ENCODE measurements around the gene ANKRD11. TPM values are rescaled to one million over a fixed set of nuclear protein-coding genes. Genes with fewer than 3 reads are reported as not detected.

The ANKRD11 gene
- total RNA-seq, 1 experiment from 2014 or later, result 99.4 TPM

DNA sequence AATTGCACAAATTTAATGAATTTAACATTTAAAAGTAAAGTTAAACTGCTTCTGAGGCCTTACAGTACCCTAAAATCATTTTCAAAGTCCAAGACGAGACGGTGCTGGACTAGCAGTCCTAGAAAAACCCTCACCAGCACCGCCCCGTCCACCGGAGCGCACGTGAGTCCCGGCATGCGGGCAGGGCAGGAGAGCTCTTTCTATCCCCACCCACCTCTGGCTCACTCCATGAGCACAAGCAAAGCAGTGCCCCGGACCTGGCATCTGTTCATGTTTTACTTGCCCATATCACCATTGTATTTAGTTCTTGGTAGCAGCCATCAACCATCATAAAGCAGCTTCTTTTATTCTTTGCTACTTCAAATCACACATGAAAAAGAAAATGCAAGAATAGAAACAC lies 41.7 kb downstream of the ANKRD11 start:
- Histone ChIP-seq H3K4me1 (ENCODE audit: control insufficient read depth, insufficient read depth, low read length) (peaks cover 53% of the 10 kb centered on the region), H3K27me3 (ENCODE audit: control insufficient read depth, insufficient read depth, low read length) (no peaks in the 10 kb centered on the region), H3K36me3 (ENCODE audit: control insufficient read depth, insufficient read depth, low read length) (no peaks in the 10 kb centered on the region), H3K4me3 (ENCODE audit: low read depth in 2 of 2, low read length in 2 of 2) (no peak overlapping the region), H3K9me3 (ENCODE audit: control insufficient read depth, insufficient read depth, low read depth, low read length) (no peaks in the 10 kb centered on the region), H3K27ac (ENCODE audit: low read length) (no peak overlapping the region)
- intact Hi-C loops (cut with micrococcal nuclease; ENCODE audit: unreplicated experiment), result no loop called here
- ATAC-seq (no peak), DNase-seq (ENCODE audit: low read depth, low spot score) (no peak)
- no peak for TF ChIP-seq TCF7L2 (IDR thresholded peaks at IDR 0.05; ENCODE audit: low read depth, low read length)
- POLR2A ChIA-PET, result no interaction called here
- BruUV-seq (replicated peaks), result no TSS peak
- in situ Hi-C loops (cut with HindIII; ENCODE audit: low pct_unique_long_range_greater_than_20kb, low sequenced_read_pairs), result no loop called here
- CTCF ChIA-PET, result no interaction called here

DNA sequence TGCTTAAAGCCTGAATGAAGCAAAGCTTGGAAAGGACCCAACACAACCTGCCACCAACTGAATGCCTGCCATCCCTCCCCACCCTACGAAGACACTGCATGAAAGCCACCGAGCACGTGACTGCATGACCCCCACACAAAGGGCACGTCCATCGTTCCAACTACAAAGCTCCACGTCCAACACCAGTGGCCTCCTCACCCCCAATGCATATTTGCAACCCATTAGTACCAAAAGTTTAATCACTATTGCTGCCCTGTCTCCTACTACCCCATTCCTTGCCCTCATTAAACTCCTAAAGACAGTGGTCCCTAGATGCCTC lies 43.4 kb downstream of the ANKRD11 start:
- Histone ChIP-seq H3K36me3 (ENCODE audit: control insufficient read depth, insufficient read depth, low read length) (no peaks in the 10 kb centered on the region), H3K4me3 (ENCODE audit: low read depth in 2 of 2, low read length in 2 of 2) (no peak overlapping the region), H3K9me3 (ENCODE audit: control insufficient read depth, insufficient read depth, low read depth, low read length) (no peaks in the 10 kb centered on the region), H3K27ac (ENCODE audit: low read length) (no peak overlapping the region), H3K4me1 (ENCODE audit: control insufficient read depth, insufficient read depth, low read length) (peaks cover 65% of the 10 kb centered on the region), H3K27me3 (ENCODE audit: control insufficient read depth, insufficient read depth, low read length) (no peaks in the 10 kb centered on the region)
- in situ Hi-C loops (cut with HindIII; ENCODE audit: low pct_unique_long_range_greater_than_20kb, low sequenced_read_pairs), result no loop called here
- no TSS peak for BruUV-seq (replicated peaks)
- CTCF ChIA-PET, result no interaction called here
- DNase-seq (ENCODE audit: low read depth, low spot score), result no peak
- POLR2A ChIA-PET, result no interaction called here
- ATAC-seq, result no peak
- TF ChIP-seq, protein P1, sequence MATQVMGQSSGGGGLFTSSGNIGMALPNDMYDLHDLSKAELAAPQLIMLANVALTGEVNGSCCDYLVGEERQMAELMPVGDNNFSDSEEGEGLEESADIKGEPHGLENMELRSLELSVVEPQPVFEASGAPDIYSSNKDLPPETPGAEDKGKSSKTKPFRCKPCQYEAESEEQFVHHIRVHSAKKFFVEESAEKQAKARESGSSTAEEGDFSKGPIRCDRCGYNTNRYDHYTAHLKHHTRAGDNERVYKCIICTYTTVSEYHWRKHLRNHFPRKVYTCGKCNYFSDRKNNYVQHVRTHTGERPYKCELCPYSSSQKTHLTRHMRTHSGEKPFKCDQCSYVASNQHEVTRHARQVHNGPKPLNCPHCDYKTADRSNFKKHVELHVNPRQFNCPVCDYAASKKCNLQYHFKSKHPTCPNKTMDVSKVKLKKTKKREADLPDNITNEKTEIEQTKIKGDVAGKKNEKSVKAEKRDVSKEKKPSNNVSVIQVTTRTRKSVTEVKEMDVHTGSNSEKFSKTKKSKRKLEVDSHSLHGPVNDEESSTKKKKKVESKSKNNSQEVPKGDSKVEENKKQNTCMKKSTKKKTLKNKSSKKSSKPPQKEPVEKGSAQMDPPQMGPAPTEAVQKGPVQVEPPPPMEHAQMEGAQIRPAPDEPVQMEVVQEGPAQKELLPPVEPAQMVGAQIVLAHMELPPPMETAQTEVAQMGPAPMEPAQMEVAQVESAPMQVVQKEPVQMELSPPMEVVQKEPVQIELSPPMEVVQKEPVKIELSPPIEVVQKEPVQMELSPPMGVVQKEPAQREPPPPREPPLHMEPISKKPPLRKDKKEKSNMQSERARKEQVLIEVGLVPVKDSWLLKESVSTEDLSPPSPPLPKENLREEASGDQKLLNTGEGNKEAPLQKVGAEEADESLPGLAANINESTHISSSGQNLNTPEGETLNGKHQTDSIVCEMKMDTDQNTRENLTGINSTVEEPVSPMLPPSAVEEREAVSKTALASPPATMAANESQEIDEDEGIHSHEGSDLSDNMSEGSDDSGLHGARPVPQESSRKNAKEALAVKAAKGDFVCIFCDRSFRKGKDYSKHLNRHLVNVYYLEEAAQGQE (IDR thresholded peaks at IDR 0.05; ENCODE audit: insufficient read depth in 1 of 2, low read depth in 2 of 2, low read length in 1 of 2), result no peak
- TF ChIP-seq SIN3A (IDR thresholded peaks at IDR 0.05; ENCODE audit: borderline replicate concordance, insufficient read depth, low read depth, low read length) (no peak), TCF7L2 (IDR thresholded peaks at IDR 0.05; ENCODE audit: low read depth, low read length) (no peak), POLR2AphosphoS5 (IDR thresholded peaks at IDR 0.05; ENCODE audit: low read depth, low read length) (no peak)
- TF ChIP-seq, protein P2, sequence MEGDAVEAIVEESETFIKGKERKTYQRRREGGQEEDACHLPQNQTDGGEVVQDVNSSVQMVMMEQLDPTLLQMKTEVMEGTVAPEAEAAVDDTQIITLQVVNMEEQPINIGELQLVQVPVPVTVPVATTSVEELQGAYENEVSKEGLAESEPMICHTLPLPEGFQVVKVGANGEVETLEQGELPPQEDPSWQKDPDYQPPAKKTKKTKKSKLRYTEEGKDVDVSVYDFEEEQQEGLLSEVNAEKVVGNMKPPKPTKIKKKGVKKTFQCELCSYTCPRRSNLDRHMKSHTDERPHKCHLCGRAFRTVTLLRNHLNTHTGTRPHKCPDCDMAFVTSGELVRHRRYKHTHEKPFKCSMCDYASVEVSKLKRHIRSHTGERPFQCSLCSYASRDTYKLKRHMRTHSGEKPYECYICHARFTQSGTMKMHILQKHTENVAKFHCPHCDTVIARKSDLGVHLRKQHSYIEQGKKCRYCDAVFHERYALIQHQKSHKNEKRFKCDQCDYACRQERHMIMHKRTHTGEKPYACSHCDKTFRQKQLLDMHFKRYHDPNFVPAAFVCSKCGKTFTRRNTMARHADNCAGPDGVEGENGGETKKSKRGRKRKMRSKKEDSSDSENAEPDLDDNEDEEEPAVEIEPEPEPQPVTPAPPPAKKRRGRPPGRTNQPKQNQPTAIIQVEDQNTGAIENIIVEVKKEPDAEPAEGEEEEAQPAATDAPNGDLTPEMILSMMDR (IDR thresholded peaks at IDR 0.05), result no peak
- intact Hi-C loops (cut with micrococcal nuclease; ENCODE audit: unreplicated experiment), result no loop called here

DNA sequence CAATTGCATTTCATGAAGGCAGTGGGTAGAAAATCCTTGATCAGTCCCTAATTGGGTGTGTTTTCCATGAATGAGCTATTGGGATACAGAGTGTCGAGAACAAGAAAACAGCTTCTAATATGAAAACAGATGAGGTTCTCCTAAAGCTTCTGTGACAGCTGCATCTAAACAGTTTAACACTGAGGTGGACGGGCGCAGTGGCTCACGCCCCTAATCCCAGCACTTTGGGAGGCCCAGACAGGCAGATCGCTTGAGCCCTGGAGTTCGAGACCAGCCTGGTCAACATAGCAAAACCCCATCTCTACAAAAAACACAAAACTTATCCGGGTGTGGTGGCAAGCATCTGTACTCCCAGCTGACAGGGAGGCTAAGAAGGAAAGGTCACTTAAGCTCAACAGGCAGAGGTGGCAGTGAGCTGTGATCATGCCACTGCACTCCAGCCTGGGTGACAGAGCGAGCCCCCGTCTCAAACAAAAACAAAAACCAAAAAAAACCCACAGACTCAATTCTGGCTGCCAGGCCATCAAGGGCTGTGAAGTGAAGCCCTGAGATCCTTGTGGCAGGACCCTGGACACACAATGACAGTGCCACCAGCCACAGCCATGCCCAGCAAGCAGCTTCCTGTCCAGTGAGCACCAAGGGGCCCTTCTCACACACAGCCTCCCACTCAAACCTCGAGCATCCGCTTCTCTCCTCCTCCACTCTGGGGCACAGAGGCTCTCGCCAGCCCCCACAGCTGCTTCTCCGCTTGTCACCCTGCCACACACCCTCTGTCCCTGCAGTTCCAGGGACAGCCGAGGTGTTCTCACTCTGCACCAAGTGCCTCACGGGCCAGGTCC lies 44.0 kb downstream of the ANKRD11 start:
- no peak for TF ChIP-seq POLR2AphosphoS5 (IDR thresholded peaks at IDR 0.05; ENCODE audit: low read depth, low read length)
- TF ChIP-seq, protein P2 (IDR thresholded peaks at IDR 0.05), result no peak
- TF ChIP-seq, protein P1 (IDR thresholded peaks at IDR 0.05; ENCODE audit: insufficient read depth in 1 of 2, low read depth in 2 of 2, low read length in 1 of 2), result no peak
- no peak for TF ChIP-seq SIN3A (IDR thresholded peaks at IDR 0.05; ENCODE audit: borderline replicate concordance, insufficient read depth, low read depth, low read length)
- no peak for TF ChIP-seq TCF7L2 (IDR thresholded peaks at IDR 0.05; ENCODE audit: low read depth, low read length)
- in situ Hi-C loops (cut with HindIII; ENCODE audit: low pct_unique_long_range_greater_than_20kb, low sequenced_read_pairs) (no loop called here), intact Hi-C loops (cut with micrococcal nuclease; ENCODE audit: unreplicated experiment) (no loop called here)
- POLR2A ChIA-PET, result interaction anchor here (0.7 kb wide), 1 partner anchor 53 kb away, joined by 5 read pairs; no protein-coding TSS in a partner anchor
- Histone ChIP-seq H3K9me3 (ENCODE audit: control insufficient read depth, insufficient read depth, low read depth, low read length) (no peaks in the 10 kb centered on the region), H3K4me1 (ENCODE audit: control insufficient read depth, insufficient read depth, low read length) (peaks cover 65% of the 10 kb centered on the region), H3K36me3 (ENCODE audit: control insufficient read depth, insufficient read depth, low read length) (no peaks in the 10 kb centered on the region), H3K4me3 (ENCODE audit: low read depth in 2 of 2, low read length in 2 of 2) (no peak overlapping the region), H3K27me3 (ENCODE audit: control insufficient read depth, insufficient read depth, low read length) (no peaks in the 10 kb centered on the region), H3K27ac (ENCODE audit: low read length) (no peak overlapping the region)
- ATAC-seq (no peak), DNase-seq (ENCODE audit: low read depth, low spot score) (no peak)
- no TSS peak for BruUV-seq (replicated peaks)
- CTCF ChIA-PET, result interaction anchor here (0.7 kb wide), 1 partner anchor 8 kb away, joined by 7 read pairs; no protein-coding TSS in a partner anchor

All from Panc1 (cell line).